Body of pancreas (tissue), 4 donors: ENCODE results near the gene BZW2. TPM values are rescaled to one million over a fixed set of nuclear protein-coding genes. Genes with fewer than 3 reads are reported as not detected.
A peak's percentile ranks its signal among the peaks of the same experiment; 100 is the strongest.

Experiments
- ATAC-seq: fragments of 150-250 bp; one replicate; pipeline ENCODE4 v1.9.1; 2016
- DNase-seq, 4 donors: peaks; one replicate each; pipeline ENCODE4 v3.0.0-alpha.2; 2019
- H3K27ac ChIP-seq, 4 donors: fragments of 200-600 bp; sonication (generic); 1 replicate in 3 of 4; 2 replicates in 1 of 4; pipeline versions ENCODE4 v1.5.1 to v1.6.1; 2016 to 2019; ENCODE audit warnings: mild to moderate bottlenecking in 1 of 4, mixed read lengths in 1 of 4, moderate library complexity in 1 of 4
- H3K27me3 ChIP-seq, 2 donors: fragments of 200-600 bp; sonication (generic); one replicate each; pipeline ENCODE4 v1.6.0; 2016; ENCODE audit warnings: mild to moderate bottlenecking in 1 of 2
- H3K36me3 ChIP-seq, 2 donors: fragments of 200-600 bp; sonication (generic); replicated peaks in 1 of 2; 2 replicates each; pipeline ENCODE4 v1.5.1; 2016; ENCODE audit warnings: low read depth in 2 of 2; ENCODE audit not compliant: insufficient read depth in 1 of 2
- H3K4me1 ChIP-seq: fragments of 200-600 bp; sonication (generic); one replicate; pipeline ENCODE4 v1.6.0; 2016
- H3K4me3 ChIP-seq, 2 donors: fragments of 200-600 bp; sonication (generic); 1 replicate in 1 of 2; 2 replicates in 1 of 2; pipeline ENCODE4 v1.5.1; 2016 to 2019
- H3K9me3 ChIP-seq, 3 donors: fragments of 200-600 bp; sonication (generic); 1 replicate in 2 of 3; 2 replicates in 1 of 3; pipeline ENCODE4 v1.5.1; 2016
- POLR2A ChIP-seq, 3 donors: fragments of 450-650 bp; IDR thresholded peaks; one replicate each; pipeline ENCODE4 v1.6.1; 2016; ENCODE audit warnings: antibody characterized with exemption in 3 of 3, mild to moderate bottlenecking in 2 of 3
- WGBS, 2 donors: methylation state at CpG; one replicate each; pipeline ENCODE4 v1.1.5; 2017; 5-methylcytosine and 5-hydroxymethylcytosine counted together
- intact Hi-C: fragments of 100-400 bp; cut with DNase I; formaldehyde crosslinking; loops from one replicate; pipeline ENCODE4 v1.15.1; 2023
- total RNA-seq, 2 donors: library from RNA; depleted of rRNA; stranded (reverse); fragments of >200 nt; gene quantifications; one replicate each; pipeline ENCODE4 v1.1.0, GENCODE V29; 2016
- TF ChIP-seq, protein P1 (sequence below), 7 experiments: fragments of 450-650 bp in 4 of 7; fragments of 200-600 bp in 3 of 7; sonication (generic) in 3 of 7; IDR thresholded peaks; one replicate each; pipeline ENCODE4 v1.5.1; 2016 to 2019; ENCODE audit warnings: antibody characterized with exemption in 7 of 7

BZW2 gene
- total RNA-seq, 2 donors from 2014 or later, result 27.0 to 41.5 TPM

DNA sequence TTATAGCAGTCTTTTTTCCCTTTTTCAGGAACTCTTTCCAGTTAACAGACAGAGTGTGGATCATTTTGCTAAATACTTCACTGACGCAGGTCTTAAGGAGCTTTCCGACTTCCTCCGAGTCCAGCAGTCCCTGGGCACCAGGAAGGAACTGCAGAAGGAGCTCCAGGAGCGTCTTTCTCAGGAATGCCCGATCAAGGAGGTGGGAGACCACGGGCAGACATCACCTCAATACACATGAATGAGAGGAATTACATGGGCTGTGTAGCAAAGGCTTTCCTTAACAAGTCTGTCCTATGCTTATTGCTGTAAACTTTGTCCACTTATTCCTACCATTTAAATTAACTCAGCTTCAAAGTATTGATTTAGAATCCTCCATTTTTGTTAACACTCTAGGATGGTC is 48.8 kb downstream of the BZW2 start:
- no peak for DNase-seq
- peaks cover 0 to 11% of the 10 kb centered on the region in 2 donors for H3K36me3 ChIP-seq
- no peaks in the 10 kb centered on the region for H3K27me3 ChIP-seq
- H3K9me3 ChIP-seq, result no peaks in the 10 kb centered on the region
- no peak overlapping the region for H3K4me3 ChIP-seq
- WGBS, 2 donors, result 77 to 86% methylated on average over 6 of the region's 6 CpGs
- no peak for ATAC-seq
- TF ChIP-seq POLR2A (IDR thresholded peaks at IDR 0.05), result no peak
- TF ChIP-seq, protein P1, sequence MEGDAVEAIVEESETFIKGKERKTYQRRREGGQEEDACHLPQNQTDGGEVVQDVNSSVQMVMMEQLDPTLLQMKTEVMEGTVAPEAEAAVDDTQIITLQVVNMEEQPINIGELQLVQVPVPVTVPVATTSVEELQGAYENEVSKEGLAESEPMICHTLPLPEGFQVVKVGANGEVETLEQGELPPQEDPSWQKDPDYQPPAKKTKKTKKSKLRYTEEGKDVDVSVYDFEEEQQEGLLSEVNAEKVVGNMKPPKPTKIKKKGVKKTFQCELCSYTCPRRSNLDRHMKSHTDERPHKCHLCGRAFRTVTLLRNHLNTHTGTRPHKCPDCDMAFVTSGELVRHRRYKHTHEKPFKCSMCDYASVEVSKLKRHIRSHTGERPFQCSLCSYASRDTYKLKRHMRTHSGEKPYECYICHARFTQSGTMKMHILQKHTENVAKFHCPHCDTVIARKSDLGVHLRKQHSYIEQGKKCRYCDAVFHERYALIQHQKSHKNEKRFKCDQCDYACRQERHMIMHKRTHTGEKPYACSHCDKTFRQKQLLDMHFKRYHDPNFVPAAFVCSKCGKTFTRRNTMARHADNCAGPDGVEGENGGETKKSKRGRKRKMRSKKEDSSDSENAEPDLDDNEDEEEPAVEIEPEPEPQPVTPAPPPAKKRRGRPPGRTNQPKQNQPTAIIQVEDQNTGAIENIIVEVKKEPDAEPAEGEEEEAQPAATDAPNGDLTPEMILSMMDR (IDR thresholded peaks at IDR 0.05), result no peak
- intact Hi-C loops, result loop anchor here (10.0 kb wide), 1 partner anchor 220 kb away; no protein-coding TSS in a partner anchor
- H3K27ac ChIP-seq, result no peak overlapping the region
- no peaks in the 10 kb centered on the region for H3K4me1 ChIP-seq

DNA sequence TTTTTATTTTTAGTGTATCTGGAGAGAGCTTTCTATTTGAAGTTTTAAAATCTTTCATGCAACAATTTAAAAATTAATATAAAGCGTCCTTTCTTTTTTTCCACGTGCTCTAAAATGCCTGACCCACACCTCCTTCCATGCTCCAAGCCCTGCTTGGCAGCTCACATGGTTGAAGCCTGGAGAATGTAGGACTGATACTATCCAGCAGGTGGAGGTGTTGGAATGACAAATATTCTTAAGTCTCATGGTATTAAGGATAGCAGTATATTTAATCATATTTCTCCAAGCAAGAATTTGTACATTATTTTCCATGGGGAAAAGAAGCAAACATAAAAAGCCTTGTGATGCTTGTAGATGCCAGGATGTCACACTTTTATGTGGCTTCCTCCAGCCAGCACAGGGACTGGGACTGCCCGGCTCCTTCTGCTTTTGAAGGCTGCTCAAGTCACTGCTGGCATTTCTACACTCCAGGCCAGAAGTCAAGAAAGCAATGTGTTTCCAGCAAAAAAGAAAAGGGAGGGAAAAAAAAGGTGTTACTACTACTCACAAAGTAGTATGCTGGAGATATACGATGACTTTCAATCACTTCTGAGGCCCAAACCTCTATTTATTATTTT is 49.7 kb downstream of the BZW2 start:
- Histone ChIP-seq H3K9me3 (no peaks in the 10 kb centered on the region), H3K27me3 (no peaks in the 10 kb centered on the region), H3K27ac (no peak overlapping the region), H3K36me3 (peaks cover 0 to 6% of the 10 kb centered on the region in 2 donors), H3K4me3 (no peak overlapping the region), H3K4me1 (no peaks in the 10 kb centered on the region)
- no peak for TF ChIP-seq POLR2A (IDR thresholded peaks at IDR 0.05)
- TF ChIP-seq, protein P1 (IDR thresholded peaks at IDR 0.05), result peak in 6 of 7 experiments; percentile 43 to 70 (median 60)
- WGBS, 2 donors, result 67 to 69% methylated on average over 4 of the region's 4 CpGs
- DNase-seq, result peak; percentile 45 to 52 (median 47)
- ATAC-seq, result peak; percentile 77
- intact Hi-C loops, result loop anchor here (10.0 kb wide), 1 partner anchor 219 kb away; no protein-coding TSS in a partner anchor

DNA sequence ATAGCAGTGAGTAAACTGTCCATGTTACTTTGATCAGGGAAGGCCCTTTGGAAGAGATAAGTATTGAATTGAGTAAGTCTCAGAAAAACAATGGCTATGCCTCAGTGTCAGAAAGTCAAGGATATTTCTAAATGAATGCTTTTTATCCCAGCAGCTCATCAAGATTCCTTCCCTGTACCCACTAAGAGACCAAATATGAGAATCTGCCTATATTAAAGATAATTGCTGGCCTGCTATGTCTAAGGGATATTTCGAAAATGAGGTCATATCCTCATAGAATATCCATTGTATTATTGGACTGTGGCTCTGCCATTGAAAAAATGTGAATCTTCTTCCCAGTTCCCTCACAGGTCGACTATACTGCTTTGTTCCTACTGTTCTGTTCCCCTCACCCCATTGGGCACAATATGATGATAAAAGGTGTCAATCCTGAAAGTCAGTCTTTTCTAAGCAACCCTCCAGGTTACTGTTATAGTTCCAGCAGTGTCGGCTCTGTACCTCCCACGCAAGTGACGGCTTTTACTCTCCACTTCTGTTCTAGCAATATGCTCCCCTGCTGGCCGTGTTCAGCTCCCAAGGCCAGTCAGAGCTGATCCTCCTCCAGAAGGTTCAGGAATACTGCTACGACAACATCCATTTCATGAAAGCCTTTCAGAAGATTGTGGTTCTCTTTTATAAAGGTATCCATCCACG is 51.7 kb downstream of the BZW2 start:
- DNase-seq, result no peak
- TF ChIP-seq, protein P1 (IDR thresholded peaks at IDR 0.05), result no peak
- TF ChIP-seq POLR2A (IDR thresholded peaks at IDR 0.05), result no peak
- Histone ChIP-seq H3K4me3 (no peak overlapping the region), H3K27me3 (no peaks in the 10 kb centered on the region), H3K27ac (no peak overlapping the region), H3K4me1 (no peaks in the 10 kb centered on the region), H3K36me3 (peaks cover 0 to 6% of the 10 kb centered on the region in 2 donors), H3K9me3 (no peaks in the 10 kb centered on the region)
- 88% methylated on average over 8 of the region's 8 CpGs for WGBS, 2 donors
- no peak for ATAC-seq
- intact Hi-C loops, result loop anchor here (10.0 kb wide), 1 partner anchor 217 kb away; no protein-coding TSS in a partner anchor

DNA sequence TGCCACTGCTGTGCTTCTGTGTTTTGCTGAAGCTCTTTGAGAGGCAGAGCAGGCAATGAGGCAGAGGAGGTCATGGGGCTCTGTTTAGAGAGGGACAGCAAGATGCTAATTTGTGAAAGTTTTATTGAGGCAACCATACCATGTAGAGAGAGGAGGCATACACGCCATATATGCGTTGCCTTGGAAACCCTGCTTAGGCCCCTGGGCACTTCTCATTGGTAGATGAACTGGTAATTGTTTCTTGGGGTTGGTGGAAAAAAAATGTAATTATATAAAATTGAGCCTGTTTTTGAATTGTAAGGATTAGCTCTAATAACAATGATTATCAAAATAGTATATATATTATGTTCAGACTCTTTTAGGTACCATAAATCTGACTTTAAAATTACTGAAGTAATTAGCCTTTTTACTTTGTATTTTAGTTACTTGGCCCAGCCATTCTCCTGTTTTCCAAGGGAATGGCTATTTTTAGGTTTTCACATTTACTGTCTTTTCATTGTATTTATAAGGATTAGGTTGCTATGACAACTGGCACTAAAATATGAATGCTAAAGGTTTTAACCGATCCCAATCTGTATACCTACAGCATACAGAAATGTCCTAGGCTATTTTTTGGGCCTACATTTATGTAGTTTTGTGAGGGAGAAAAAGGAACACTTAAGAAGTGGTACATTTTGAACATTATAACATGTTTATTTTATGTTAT is 52.4 kb downstream of the BZW2 start:
- DNase-seq (no peak), ATAC-seq (no peak)
- Histone ChIP-seq H3K4me3 (no peak overlapping the region), H3K27ac (no peak overlapping the region), H3K9me3 (no peaks in the 10 kb centered on the region), H3K4me1 (no peaks in the 10 kb centered on the region), H3K36me3 (peaks cover 0 to 6% of the 10 kb centered on the region in 2 donors), H3K27me3 (no peaks in the 10 kb centered on the region)
- TF ChIP-seq, protein P1 (IDR thresholded peaks at IDR 0.05), result no peak
- no peak for TF ChIP-seq POLR2A (IDR thresholded peaks at IDR 0.05)
- intact Hi-C loops, result loop anchor here (10.0 kb wide), 1 partner anchor 216 kb away; no protein-coding TSS in a partner anchor
- WGBS, 2 donors, result 74 to 78% methylated on average over 3 of the region's 3 CpGs
